ENCODE data around the gene SHC3.

SHC3 gene

GRCh38 chr9:89154651-89155336 is 23.8 kb downstream of the SHC3 start:
- peak in 1 of 3 experiments; percentile 32 for DNase-seq (ENCODE audit: low read depth in 3 of 3)

GRCh38 chr9:89154218-89154617 is 24.4 kb downstream of the SHC3 start:
- DNase-seq (ENCODE audit: low read depth in 3 of 3), result no peak

GRCh38 chr9:89153232-89154017 is 25.2 kb downstream of the SHC3 start:
- DNase-seq (ENCODE audit: low read depth in 3 of 3), result peak in 2 of 3 experiments; percentile 5 to 28

- DNase-seq (ENCODE audit: low read depth in 3 of 3), result no peak
These were observed 28.9 kb downstream of the SHC3 start for GRCh38 chr9:89149726-89150125.

GRCh38 chr9:89145097-89145496 is 33.5 kb downstream of the SHC3 start:
- DNase-seq (ENCODE audit: low read depth in 3 of 3), result no peak

- no peak for DNase-seq (ENCODE audit: low read depth in 3 of 3)
These were observed 34.4 kb downstream of the SHC3 start for GRCh38 chr9:89144238-89144637.

- DNase-seq (ENCODE audit: low read depth in 3 of 3), result no peak
These were observed 35.4 kb downstream of the SHC3 start for GRCh38 chr9:89143266-89143665.

- DNase-seq (ENCODE audit: low read depth in 3 of 3), result no peak
These were observed 39.2 kb downstream of the SHC3 start for GRCh38 chr9:89139455-89139854.

- no peak for DNase-seq (ENCODE audit: low read depth in 3 of 3)
These were observed 39.9 kb downstream of the SHC3 start for GRCh38 chr9:89138463-89139390.

GRCh38 chr9:89137542-89138462 is 40.8 kb downstream of the SHC3 start:
- peak in 1 of 3 experiments; percentile 16 for DNase-seq (ENCODE audit: low read depth in 3 of 3)

GRCh38 chr9:89135591-89136166 is 42.9 kb downstream of the SHC3 start:
- DNase-seq (ENCODE audit: low read depth in 3 of 3), result no peak

- DNase-seq (ENCODE audit: low read depth in 3 of 3), result no peak
These were observed 43.9 kb downstream of the SHC3 start for GRCh38 chr9:89134709-89135108.

- DNase-seq (ENCODE audit: low read depth in 3 of 3), result no peak
These were observed 55.7 kb downstream of the SHC3 start for GRCh38 chr9:89122949-89123348.

- no peak for DNase-seq (ENCODE audit: low read depth in 3 of 3)
These were observed 57.9 kb downstream of the SHC3 start for GRCh38 chr9:89120704-89121103.

- no peak for DNase-seq (ENCODE audit: low read depth in 3 of 3)
These were observed 61.8 kb downstream of the SHC3 start for GRCh38 chr9:89116805-89117192.

- DNase-seq (ENCODE audit: low read depth in 3 of 3), result no peak
These were observed 62.4 kb downstream of the SHC3 start for GRCh38 chr9:89116064-89116804.

GRCh38 chr9:89115426-89115825 is 63.2 kb downstream of the SHC3 start:
- no peak for DNase-seq (ENCODE audit: low read depth in 3 of 3)

- DNase-seq (ENCODE audit: low read depth in 3 of 3), result no peak
These were observed 63.9 kb downstream of the SHC3 start for GRCh38 chr9:89114741-89115140.

GRCh38 chr9:89113851-89114250 is 64.8 kb downstream of the SHC3 start:
- no peak for DNase-seq (ENCODE audit: low read depth in 3 of 3)

GRCh38 chr9:89112243-89112642 is 66.4 kb downstream of the SHC3 start:
- DNase-seq (ENCODE audit: low read depth in 3 of 3), result no peak

Measured in stimulated activated CD4-positive, alpha-beta T cell treated with anti-CD3 and anti-CD28 coated beads, TNF-alpha, amount 100 ng/mL, for 24 hours (primary cell).